GM12891 (cell line): Measurements from ENCODE around the gene GJC2.

Experiments
- POLR2A ChIP-seq: IDR thresholded peaks from 2 replicates; pipeline ENCODE4 v1.6.1; 2011; ENCODE audit warnings: low read depth, low read length, control low read depth
- POLR2AphosphoS5 ChIP-seq: IDR thresholded peaks from 2 replicates; pipeline ENCODE4 v1.6.1; 2011; ENCODE audit warnings: low read depth, low read length, control low read depth
- POU2F2 ChIP-seq: IDR thresholded peaks from 2 replicates; pipeline ENCODE4 v1.6.1; 2011; ENCODE audit warnings: low read depth, mild to moderate bottlenecking, control low read depth, low read length, moderate library complexity

- TF ChIP-seq POU2F2 (no peak), POLR2A (no peak), POLR2AphosphoS5 (no peak)
These were observed 9.0 kb upstream of the GJC2 start for GRCh38 chr1:228140724-228141225.
